Measurements from ENCODE around the gene PMVK.
A peak's percentile ranks its signal among the peaks of the same experiment; 100 is the strongest.

PMVK gene

GRCh38 chr1:154970631-154971340, 34.3 kb upstream of the PMVK start, which contains the start of gene SHC1:
Gene SHC1 (minus strand): TSS chr1:154970747. CDS start chr1:154970526, 221 bp downstream.
- DNase-seq (no peak), ATAC-seq (no peak)
- peaks cover 49% of the 10 kb centered on the region for H3K4me1 Mint-ChIP-seq
- no peaks in the 10 kb centered on the region for H3K27me3 Mint-ChIP-seq
- peak within 1 kb of the TSS; percentile 52 to 53 for H3K4me3 Mint-ChIP-seq
- peak within 1 kb of the TSS; percentile 55 to 81 for H3K27ac Mint-ChIP-seq
- H3K9me3 Mint-ChIP-seq, result no peaks in the 10 kb centered on the region

GRCh38 chr1:154969860-154970452, 33.4 kb upstream of the PMVK start:
- ATAC-seq (no peak), DNase-seq (no peak)
- H3K4me3 Mint-ChIP-seq, result no peak overlapping the region
- H3K9me3 Mint-ChIP-seq, result no peaks in the 10 kb centered on the region
- peaks cover 58% of the 10 kb centered on the region for H3K4me1 Mint-ChIP-seq
- no peaks in the 10 kb centered on the region for H3K27me3 Mint-ChIP-seq
- H3K27ac Mint-ChIP-seq, result peak overlapping the region in 1 of 2 donors; percentile 55

- ATAC-seq, result no peak
- Mint-ChIP-seq H3K27ac (peak overlapping the region; percentile 81 to 94), H3K4me1 (peaks cover 58% of the 10 kb centered on the region), H3K27me3 (no peaks in the 10 kb centered on the region), H3K9me3 (no peaks in the 10 kb centered on the region), H3K4me3 (no peak overlapping the region)
- DNase-seq, result no peak
Measured at GRCh38 chr1:154969246-154969645, 32.7 kb upstream of the PMVK start.

DNA sequence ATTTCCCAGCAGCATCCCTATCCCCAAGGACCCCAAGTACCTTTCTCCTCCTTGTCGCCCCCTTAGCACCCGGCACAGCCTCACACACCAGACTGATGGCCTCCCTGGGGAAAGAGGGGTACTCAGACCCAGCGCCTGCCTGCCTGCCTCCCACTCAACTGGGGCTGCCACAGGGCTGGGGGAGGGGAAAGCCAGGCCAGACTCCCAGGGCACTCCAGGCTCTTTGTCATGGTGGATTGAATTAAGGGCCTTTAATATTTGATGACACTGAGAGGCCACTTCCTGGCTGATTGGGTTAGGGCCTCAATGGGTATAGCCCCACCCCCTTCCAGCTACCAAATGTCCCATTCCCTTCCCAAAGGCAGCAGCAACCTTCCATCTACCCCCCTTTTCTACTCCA, 32.2 kb upstream of the PMVK start:
- peak overlapping the region; percentile 81 to 94 for H3K27ac Mint-ChIP-seq
- no peak overlapping the region for H3K4me3 Mint-ChIP-seq
- H3K27me3 Mint-ChIP-seq, result no peaks in the 10 kb centered on the region
- no peaks in the 10 kb centered on the region for H3K9me3 Mint-ChIP-seq
- H3K4me1 Mint-ChIP-seq, result peaks cover 63% of the 10 kb centered on the region
- ATAC-seq (no peak), DNase-seq (no peak)

DNA sequence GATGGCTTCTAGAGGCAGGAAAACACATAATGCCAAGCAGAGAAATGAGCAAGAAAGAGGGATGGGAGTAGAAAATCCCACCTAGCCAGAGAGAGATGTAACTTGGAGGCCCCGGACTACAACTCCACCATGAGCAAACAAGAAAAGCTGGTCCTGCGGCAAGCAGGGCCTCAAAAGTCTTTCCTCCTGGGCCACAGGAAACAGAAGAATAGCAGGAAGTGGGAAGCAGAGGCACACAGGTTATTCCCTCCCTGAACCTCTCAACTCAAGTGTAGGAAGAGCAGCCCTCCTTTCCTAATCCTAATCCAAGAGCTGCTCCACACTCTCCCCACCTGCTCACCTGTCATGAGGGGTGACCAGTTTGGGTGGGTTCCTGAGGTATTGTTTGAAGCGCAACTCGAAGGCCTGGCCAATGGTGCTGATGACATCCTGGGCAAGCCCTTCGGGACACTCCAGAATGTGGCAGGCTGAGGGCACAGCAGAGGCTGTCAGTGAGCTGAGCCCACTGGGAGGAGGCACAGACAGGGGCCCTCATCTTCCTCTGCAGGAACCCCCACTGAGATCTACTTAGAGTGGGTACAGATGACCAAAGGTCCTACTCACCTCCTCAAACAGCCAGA, 30.9 kb upstream of the PMVK start:
- peak overlapping the region in 1 of 2 donors; percentile 82 for H3K27ac Mint-ChIP-seq
- ATAC-seq (no peak), DNase-seq (no peak)
- H3K9me3 Mint-ChIP-seq, result no peaks in the 10 kb centered on the region
- peaks cover 68% of the 10 kb centered on the region for H3K4me1 Mint-ChIP-seq
- H3K27me3 Mint-ChIP-seq, result no peaks in the 10 kb centered on the region
- no peak overlapping the region for H3K4me3 Mint-ChIP-seq

GRCh38 chr1:154966111-154966510, 29.6 kb upstream of the PMVK start:
- Mint-ChIP-seq H3K4me1 (peaks cover 58% of the 10 kb centered on the region), H3K27ac (peak overlapping the region in 1 of 2 donors; percentile 57), H3K27me3 (no peaks in the 10 kb centered on the region), H3K9me3 (no peaks in the 10 kb centered on the region), H3K4me3 (no peak overlapping the region)
- DNase-seq, result no peak
- no peak for ATAC-seq

- Mint-ChIP-seq H3K4me1 (peaks cover 58% of the 10 kb centered on the region), H3K27ac (no peak overlapping the region), H3K9me3 (no peaks in the 10 kb centered on the region), H3K27me3 (no peaks in the 10 kb centered on the region), H3K4me3 (no peak overlapping the region)
- no peak for DNase-seq
- ATAC-seq, result no peak
Measured at GRCh38 chr1:154964359-154964758, 27.8 kb upstream of the PMVK start.

- Mint-ChIP-seq H3K27me3 (no peaks in the 10 kb centered on the region), H3K4me1 (peaks cover 58% of the 10 kb centered on the region), H3K9me3 (no peaks in the 10 kb centered on the region), H3K4me3 (peak overlapping the region in 1 of 2 donors; percentile 9), H3K27ac (peak overlapping the region in 1 of 2 donors; percentile 55)
- DNase-seq (no peak), ATAC-seq (no peak)
Measured at GRCh38 chr1:154963643-154964042, 27.1 kb upstream of the PMVK start.

- Mint-ChIP-seq H3K4me3 (peak overlapping the region; percentile 88 to 92), H3K9me3 (no peaks in the 10 kb centered on the region), H3K27me3 (no peaks in the 10 kb centered on the region), H3K27ac (peak overlapping the region in 1 of 2 donors; percentile 95), H3K4me1 (peaks cover 59% of the 10 kb centered on the region)
- no peak for ATAC-seq
- DNase-seq, result no peak
Measured at GRCh38 chr1:154962795-154963330, 26.3 kb upstream of the PMVK start.

GRCh38 chr1:154962156-154962749, 25.7 kb upstream of the PMVK start:
- ATAC-seq, result peak; percentile 38
- Mint-ChIP-seq H3K27ac (peak overlapping the region; percentile 95 to 96), H3K27me3 (no peaks in the 10 kb centered on the region), H3K4me3 (peak overlapping the region; percentile 88 to 92), H3K4me1 (peaks cover 64% of the 10 kb centered on the region), H3K9me3 (no peaks in the 10 kb centered on the region)
- DNase-seq, result no peak

GRCh38 chr1:154961207-154962155, 25.0 kb upstream of the PMVK start, which contains the start of gene PYGO2:
Gene PYGO2 (minus strand): TSS chr1:154961782. CDS start chr1:154961576, 206 bp downstream.
- H3K9me3 Mint-ChIP-seq, result no peaks in the 10 kb centered on the region
- peak within 1 kb of the TSS; percentile 88 to 92 for H3K4me3 Mint-ChIP-seq
- DNase-seq, result peak; percentile 83 to 86
- no peaks in the 10 kb centered on the region for H3K27me3 Mint-ChIP-seq
- peak; percentile 88 for ATAC-seq
- peaks cover 72% of the 10 kb centered on the region for H3K4me1 Mint-ChIP-seq
- peak within 1 kb of the TSS; percentile 95 to 96 for H3K27ac Mint-ChIP-seq

DNA sequence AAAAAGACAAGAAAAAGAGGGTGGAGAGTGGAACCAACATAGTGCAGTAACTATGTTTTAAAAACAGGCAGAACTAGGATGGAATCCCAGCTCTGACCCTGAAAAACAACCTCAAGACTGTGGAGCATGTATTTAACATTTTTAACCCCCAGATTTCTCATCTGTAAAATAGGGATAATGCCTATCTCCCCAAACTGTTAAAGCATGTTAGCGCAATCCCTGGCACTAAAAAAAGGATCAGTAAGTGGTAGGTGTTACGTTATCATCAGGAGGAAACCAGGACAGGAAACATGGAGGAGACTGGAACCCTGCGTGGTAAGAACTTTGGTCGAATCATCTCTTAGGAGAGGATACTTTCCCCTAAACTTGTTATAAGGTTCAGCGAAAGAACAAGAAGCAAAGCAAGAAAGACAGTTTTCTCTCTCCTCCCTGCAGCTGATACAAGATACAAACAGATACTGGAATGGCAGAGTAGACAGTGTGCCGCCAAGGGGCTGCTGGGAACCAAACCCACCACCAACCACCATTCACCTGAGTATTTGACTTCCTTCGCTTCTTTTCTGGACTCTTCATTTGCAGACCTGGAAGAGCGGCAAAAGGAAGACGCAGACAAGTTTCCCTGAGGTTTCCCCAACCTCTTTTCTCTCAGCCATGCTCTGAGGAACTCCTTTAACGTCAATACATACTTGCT, 24.1 kb upstream of the PMVK start:
- peak overlapping the region; percentile 90 to 96 for H3K27ac Mint-ChIP-seq
- H3K27me3 Mint-ChIP-seq, result no peaks in the 10 kb centered on the region
- DNase-seq (no peak), ATAC-seq (no peak)
- peaks cover 79% of the 10 kb centered on the region for H3K4me1 Mint-ChIP-seq
- peak overlapping the region; percentile 87 to 88 for H3K4me3 Mint-ChIP-seq
- no peaks in the 10 kb centered on the region for H3K9me3 Mint-ChIP-seq

DNA sequence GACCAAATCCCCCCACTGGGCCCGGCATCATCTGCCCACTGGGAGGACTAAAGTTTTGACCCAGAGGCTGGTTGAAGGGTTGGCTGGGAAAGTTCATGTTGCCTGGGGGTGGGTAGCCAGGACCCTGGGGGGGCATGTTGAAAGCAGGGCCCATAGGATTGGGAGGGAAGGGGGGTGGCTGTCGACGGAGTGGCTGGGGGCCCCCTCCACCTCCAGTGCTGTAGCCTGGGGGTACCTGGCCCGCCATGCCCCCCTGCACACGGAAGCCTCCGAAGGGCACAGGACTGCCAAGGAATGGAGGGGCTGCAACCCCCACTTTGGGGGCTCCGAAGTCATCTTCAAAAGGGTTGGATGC, 22.9 kb upstream of the PMVK start:
- no peak for ATAC-seq
- peak overlapping the region; percentile 51 to 88 for H3K4me3 Mint-ChIP-seq
- peak overlapping the region in 1 of 2 donors; percentile 89 for H3K27ac Mint-ChIP-seq
- no peaks in the 10 kb centered on the region for H3K9me3 Mint-ChIP-seq
- H3K4me1 Mint-ChIP-seq, result peaks cover 83% of the 10 kb centered on the region
- no peak for DNase-seq
- H3K27me3 Mint-ChIP-seq, result no peaks in the 10 kb centered on the region

All from stimulated activated naive CD8-positive, alpha-beta T cell treated with anti-CD3 and anti-CD28 coated beads, Interleukin-15, amount 100 ng/mL, for 72 hours (primary cell).